ENCODE data around the gene ARL16. TPM values are rescaled to one million over a fixed set of nuclear protein-coding genes. Genes with fewer than 3 reads are reported as not detected.

The ARL16 gene
- polyA plus RNA-seq, 1 of the 3 experiments (the other 2 are of a cell fraction), result 148 TPM

GRCh38 chr17:81697261-81698044, 13.9 kb upstream of the ARL16 start:
- H3F3A ChIP-seq (replicated peaks; ENCODE audit: insufficient read depth), result peaks cover 48% of the 10 kb centered on the region
- peaks cover 14 to 19% of the 10 kb centered on the region in 2 experiments; a peak in 2 of 4 replicates for H3K4me1 ChIP-seq (ENCODE audit: control insufficient read depth in 1 of 2, insufficient read depth in 2 of 2, low read depth in 1 of 2, low read length in 1 of 2)
- no peak overlapping the region for H3K9ac ChIP-seq
- no peak for DNase-seq
- POLR2A ChIA-PET, result interaction anchor here (1.5 kb wide), 1 partner anchor 32 kb away, joined by 3 read pairs; no protein-coding TSS in a partner anchor
- H3K79me2 ChIP-seq (ENCODE audit: insufficient read depth), result peaks cover 92% of the 10 kb centered on the region
- no peaks in the 10 kb centered on the region for H3K9me3 ChIP-seq
- peaks cover 54% of the 10 kb centered on the region for H4K20me1 ChIP-seq (ENCODE audit: insufficient read depth)
- peaks cover 58 to 74% of the 10 kb centered on the region in 2 experiments for H3K36me3 ChIP-seq (replicated peaks in 1 of 2; ENCODE audit: control insufficient read depth in 1 of 2, insufficient read depth in 2 of 2, low read length in 1 of 2)
- no peaks in the 10 kb centered on the region for H3K9me2 ChIP-seq
- H3K27me3 ChIP-seq (ENCODE audit: insufficient read depth), result no peaks in the 10 kb centered on the region
- 97% methylated on average over 25 of the region's 25 CpGs for WGBS (ENCODE audit: low lambda C conversion rate)
- no peak overlapping the region for H2AFZ ChIP-seq (ENCODE audit: low read depth)
- no peak for TF ChIP-seq CTCF (IDR thresholded peaks at IDR 0.05)
- no peak for TF ChIP-seq GATA2 (CRISPR knock-in tag; IDR thresholded peaks at IDR 0.05)
- TF ChIP-seq IRF3 (IDR thresholded peaks at IDR 0.05; ENCODE audit: low read depth, low read length), result no peak
- TF ChIP-seq REST (IDR thresholded peaks at IDR 0.05; ENCODE audit: low read depth, low read length), result no peak
- TF ChIP-seq ZBTB33 (IDR thresholded peaks at IDR 0.05; ENCODE audit: borderline replicate concordance, low read depth), result no peak
- TF ChIP-seq RXRA (IDR thresholded peaks at IDR 0.05; ENCODE audit: borderline replicate concordance, low read depth), result no peak
- no peak for TF ChIP-seq EP300 (IDR thresholded peaks at IDR 0.05; ENCODE audit: borderline replicate concordance in 1 of 2, low read depth in 1 of 2, low read length in 1 of 2)
- TF ChIP-seq RCOR1 (IDR thresholded peaks at IDR 0.05; ENCODE audit: low read length), result no peak
- TF ChIP-seq EZH2phosphoT487 (IDR thresholded peaks at IDR 0.05; ENCODE audit: borderline replicate concordance, low read depth), result no peak
- no peak for TF ChIP-seq SMC3 (IDR thresholded peaks at IDR 0.05; ENCODE audit: low read depth, low read length)
- TF ChIP-seq TCF12 (IDR thresholded peaks at IDR 0.05), result no peak
- TF ChIP-seq MAX (IDR thresholded peaks at IDR 0.05; ENCODE audit: low read depth), result no peak
- TF ChIP-seq SIN3A (IDR thresholded peaks at IDR 0.05; ENCODE audit: borderline replicate concordance, low read depth, low read length), result no peak
- no peak for TF ChIP-seq NFIC (IDR thresholded peaks at IDR 0.05; ENCODE audit: borderline replicate concordance)
- TF ChIP-seq FOXJ3 (CRISPR knock-in tag; IDR thresholded peaks at IDR 0.05), result no peak
- no peak for TF ChIP-seq GABPA (IDR thresholded peaks at IDR 0.05; ENCODE audit: low read depth)
- TF ChIP-seq POLR2AphosphoS5 (IDR thresholded peaks at IDR 0.05; ENCODE audit: low read depth, low read length), result no peak
- no peak for TF ChIP-seq YY1 (IDR thresholded peaks at IDR 0.05; ENCODE audit: low read depth)
- no peak overlapping the region for H3K4me2 ChIP-seq
- H3K27ac ChIP-seq (ENCODE audit: low read depth in 2 of 2, low read length in 1 of 2), result no peak overlapping the region
- CTCF ChIA-PET, result no interaction called here
- no peak overlapping the region for H3K4me3 ChIP-seq (ENCODE audit: low read depth in 2 of 2, low read length in 1 of 2)
